NCI-H2029 treated with DMSO at 0.1 percent for 48 hours (cell line): Measurements from ENCODE around the gene PITX1.

ENCODE experiments used
- DNase-seq: peaks from one replicate; lab custom pipeline; 2025; lab: John Stamatoyannopoulos, UW

PITX1 gene

DNA sequence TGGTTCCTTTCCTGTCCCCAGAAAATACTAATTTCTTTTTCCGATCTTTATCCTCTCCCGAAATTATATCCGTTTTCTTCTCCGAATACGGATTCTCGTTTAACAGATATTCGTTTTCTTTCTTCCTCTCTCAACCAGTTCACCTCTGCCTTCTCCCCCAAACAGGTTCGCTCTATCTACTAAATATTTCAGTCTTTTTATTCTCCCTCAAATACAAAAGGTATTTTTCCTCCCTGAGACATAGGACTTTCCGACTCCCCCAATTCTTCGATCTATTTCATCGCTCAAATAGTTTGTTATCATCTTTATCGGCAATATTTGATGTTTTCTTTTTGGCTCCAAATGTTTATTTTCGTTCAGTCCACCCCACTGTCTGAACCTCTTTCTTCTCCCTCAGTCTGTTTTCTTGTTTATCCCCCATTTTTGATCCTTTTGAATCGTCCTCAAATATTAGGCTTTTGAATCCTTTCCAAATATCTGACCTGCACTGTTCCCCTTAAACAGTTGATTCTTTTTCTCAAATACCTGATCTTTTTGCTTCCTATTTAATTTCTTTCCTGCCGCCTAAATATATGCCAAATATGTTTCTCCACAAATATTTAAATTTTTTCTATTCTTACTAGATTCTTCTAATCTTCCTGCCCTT is 4.4 kb downstream of the PITX1 start:
- no peak for DNase-seq

DNA sequence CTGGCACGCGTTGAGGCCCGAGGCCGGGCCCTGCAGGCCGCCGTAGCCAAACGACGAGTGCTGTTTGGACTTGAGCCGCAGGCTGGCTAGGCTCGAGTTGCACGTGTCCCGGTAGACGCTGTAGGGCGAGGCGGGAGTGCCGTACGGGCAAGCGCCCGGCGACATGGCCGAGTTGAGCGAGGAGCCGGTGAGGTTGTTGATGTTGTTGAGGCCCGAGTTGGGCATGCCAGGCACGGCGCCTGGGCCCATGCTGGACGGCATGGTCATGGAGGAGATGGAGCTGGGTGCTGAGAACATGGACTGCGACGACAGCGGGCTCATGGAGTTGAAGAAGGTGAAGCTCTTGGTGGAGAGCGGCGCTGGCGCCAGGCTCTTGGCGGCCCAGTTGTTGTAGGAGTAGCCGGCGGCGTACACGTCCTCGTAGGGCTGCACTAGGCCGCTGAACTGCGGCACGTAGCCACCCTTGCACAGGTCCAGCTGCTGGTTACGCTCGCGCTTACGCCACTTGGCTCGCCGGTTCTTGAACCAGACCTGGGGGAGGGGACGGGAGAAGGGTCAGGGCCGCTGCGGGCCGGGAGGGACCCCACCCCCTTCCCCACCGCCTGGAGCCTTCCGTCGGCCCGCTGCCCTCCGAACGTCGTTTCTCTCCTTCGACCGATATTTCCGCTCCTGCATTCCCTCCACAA is 5.1 kb downstream of the PITX1 start:
- no peak for DNase-seq

DNA sequence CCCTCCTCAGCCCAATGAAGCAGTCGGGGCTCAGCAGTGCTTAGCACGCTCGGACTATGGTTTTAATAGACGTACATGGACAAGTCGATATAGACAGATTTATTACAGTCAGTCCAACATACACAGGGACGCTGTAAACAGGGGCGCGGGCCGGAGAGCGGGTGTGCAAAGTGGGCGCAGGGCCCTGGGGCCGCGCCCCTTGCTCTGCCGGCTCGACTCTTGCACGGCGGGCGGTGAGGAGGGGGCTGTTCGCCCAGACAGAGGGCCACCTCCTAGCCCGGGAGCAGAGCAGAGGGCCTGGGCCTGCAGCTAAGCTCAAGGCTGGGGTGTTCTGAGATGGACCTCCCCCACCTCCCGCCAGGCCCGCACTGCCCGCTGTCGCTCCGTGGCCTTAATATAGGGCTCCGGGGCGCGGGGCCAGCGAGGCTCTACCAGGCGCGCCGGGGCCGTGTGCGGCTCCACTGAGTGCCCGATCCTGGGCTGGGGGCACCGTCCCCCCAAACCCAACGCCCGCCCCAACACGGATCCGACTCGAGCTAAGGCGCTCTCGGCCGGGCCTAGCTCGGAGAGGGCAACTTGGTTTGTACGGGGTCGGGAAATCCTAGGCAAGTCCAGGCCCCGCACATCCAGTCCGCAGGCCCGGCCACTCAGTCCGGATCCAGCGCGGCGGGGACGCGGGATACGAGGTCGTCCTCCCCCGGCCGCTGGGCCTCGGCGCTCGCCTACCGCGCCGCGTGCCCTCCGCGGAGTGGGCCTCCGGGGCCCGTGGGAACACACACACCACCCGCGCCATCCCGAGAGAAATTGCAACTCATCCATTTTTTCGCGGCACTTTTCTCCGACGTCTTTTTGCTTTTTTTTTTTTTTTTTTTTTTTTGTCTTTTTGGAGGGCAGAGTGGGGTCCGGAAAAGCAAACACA is 6.1 kb downstream of the PITX1 start:
- DNase-seq: no peak

GRCh38 chr5:135027266-135027696 is 6.7 kb downstream of the PITX1 start:
- DNase-seq: no peak

GRCh38 chr5:135026645-135027265 is 7.3 kb downstream of the PITX1 start:
- no peak for DNase-seq

DNA sequence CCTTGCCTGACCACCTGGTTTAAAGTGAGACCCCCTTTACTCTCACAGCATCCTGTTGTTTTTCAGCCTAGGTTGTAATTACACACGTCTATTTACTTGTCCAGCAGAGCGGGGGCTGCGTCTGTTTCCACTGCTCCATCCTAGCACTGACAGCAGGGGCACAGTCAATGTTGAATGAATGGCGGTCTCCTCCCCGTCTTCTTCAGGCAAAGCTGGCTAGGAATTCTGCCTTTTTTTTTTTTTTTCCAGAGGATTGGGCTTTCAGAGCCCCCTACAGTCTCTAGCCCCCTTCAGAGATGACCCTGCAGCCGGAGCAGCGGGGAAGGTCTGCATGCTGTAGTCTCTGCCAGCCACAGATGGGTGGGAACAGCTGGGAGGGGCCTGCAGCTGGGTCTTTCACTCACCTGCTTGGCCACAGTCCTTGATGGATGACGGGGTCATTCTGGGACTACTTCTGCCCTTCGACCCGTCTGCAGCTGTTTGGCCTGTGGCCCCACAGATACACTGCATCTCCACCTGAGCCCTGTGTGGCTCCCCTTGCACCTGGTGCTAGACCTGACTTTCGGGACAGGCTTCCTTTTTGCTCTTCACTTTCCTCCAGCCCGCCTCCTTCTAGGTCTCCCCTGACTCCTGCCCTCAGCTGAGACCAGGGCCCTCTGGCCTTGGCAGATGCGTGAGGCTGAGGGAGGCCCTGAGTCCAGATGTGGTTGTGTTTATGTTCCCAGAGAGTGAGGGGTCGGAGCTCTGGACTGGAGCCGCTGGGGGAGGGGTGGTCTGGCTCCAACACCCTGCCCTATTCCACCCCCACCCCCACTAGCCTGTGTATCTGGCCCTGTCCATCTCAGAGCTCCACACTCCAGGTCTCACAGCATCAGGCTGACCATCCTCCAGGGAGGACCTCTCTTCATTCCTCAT is 8.0 kb downstream of the PITX1 start:
- no peak for DNase-seq

- DNase-seq: no peak
These were observed 8.9 kb downstream of the PITX1 start for GRCh38 chr5:135024956-135025729.

- no peak for DNase-seq
These were observed 13.7 kb downstream of the PITX1 start for GRCh38 chr5:135020111-135020895.

DNA sequence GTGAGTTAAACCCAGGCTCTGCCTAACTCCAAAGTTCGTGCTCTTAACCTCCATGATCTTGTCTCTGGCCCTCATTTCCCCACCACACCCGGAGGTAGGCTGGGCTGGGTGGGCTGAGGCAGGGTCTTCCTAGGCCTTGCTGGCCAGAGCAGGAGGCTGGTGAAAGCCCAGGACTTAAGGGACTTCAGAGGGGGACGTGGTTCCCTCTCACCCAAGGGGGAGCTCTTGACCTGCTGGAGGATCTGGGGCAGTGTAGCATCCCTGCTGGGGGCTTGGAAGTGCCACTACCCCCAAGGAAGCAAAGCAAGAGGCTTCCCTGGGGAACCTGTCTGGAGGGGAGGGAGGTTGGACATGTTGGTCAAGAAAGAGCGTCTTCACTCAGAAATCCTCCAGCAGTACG is 14.7 kb downstream of the PITX1 start:
- DNase-seq: no peak

DNA sequence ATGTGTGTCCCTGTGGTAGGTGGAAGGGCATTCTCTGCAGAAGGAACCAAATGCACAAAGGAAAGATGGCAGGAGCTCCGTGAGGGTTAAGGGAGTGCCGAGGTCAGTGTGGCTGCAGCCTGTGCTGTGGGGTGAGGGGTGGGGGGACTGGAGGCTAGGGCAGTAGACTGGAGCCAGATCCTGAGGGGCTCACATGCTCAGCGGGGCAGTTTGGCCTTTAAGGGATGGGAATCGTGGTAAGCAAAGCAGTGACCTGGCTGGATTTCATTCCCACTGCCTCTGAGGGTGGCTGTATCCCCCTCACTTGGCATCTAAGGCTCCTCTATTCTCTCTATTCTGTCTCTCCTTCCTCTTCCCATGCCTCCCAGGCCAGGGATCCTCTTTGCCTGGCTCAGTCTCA is 15.6 kb downstream of the PITX1 start:
- DNase-seq: no peak

- DNase-seq: no peak
These were observed 17.2 kb downstream of the PITX1 start for GRCh38 chr5:135016861-135017290.

DNA sequence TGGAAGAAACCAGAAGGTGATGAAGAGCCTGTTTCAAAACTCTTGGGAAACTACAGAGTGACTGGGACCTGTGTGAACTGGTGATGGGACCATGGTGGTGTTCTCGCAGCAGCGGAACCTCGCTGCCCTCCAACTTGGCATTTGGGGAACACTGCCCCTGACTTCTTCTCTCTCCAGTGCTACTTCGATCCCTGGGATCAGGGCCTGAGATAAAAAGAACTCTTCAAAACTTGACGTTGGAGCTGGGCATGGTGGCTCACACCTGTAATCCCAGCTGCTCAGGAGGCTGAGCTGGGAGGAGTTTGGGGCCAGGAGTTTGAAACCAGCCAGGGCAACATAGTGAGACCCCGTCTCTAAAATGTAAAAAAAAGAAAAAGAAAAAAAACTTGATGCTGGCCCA is 18.1 kb downstream of the PITX1 start:
- DNase-seq: no peak

DNA sequence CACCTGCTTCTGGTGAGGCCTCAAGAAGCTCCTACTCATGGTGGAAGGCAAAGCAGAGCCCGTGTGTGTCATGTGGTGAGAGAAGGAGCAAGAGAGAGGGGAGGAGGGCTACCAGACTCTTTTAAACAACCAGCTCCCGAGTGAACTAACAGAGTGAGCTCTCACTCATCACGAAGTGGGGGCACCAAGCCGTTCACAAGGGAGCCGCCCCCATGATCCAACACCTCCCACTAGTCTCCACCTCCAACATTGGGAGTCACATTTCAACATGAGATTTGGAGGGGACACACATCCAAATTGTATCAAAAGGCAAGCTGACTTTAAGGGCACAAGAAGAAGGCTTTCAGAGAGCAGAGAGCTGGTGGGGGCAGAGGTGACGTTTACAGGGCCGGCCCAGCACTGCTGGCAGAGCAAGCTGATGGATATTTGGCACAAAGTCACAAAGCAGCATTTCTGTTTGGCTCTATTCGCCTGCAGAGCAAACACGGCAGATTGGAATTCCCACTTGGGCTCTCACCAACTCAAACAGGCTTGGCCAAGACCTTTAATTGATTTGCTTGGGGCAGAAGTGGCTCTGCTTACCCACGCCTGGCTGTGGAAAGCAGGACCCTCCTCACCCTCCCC is 20.0 kb downstream of the PITX1 start:
- peak; percentile 35 for DNase-seq

- no peak for DNase-seq
These were observed 20.6 kb downstream of the PITX1 start for GRCh38 chr5:135013445-135013844.

DNA sequence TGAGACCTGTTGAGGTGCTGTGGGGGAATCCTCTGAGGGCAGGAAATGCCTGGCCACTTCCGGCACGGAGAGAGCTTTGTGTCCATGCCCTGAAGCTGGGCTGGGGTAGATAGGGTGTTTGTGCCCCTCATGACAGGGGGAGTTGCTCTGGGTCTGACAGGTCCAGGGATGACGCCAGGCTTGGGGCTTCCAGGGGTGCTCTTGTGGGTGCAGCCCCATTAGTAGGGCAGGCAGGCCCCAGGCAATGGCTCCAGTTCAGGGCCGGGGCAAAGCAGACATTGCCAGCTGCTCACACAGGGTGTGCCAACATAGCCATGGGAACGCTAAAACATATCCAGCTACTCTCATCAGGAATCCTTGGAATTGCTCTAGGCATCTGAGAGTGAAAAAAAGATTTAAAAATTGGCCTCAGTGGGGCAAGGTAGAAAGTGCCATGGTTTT is 21.1 kb downstream of the PITX1 start:
- DNase-seq: no peak

DNA sequence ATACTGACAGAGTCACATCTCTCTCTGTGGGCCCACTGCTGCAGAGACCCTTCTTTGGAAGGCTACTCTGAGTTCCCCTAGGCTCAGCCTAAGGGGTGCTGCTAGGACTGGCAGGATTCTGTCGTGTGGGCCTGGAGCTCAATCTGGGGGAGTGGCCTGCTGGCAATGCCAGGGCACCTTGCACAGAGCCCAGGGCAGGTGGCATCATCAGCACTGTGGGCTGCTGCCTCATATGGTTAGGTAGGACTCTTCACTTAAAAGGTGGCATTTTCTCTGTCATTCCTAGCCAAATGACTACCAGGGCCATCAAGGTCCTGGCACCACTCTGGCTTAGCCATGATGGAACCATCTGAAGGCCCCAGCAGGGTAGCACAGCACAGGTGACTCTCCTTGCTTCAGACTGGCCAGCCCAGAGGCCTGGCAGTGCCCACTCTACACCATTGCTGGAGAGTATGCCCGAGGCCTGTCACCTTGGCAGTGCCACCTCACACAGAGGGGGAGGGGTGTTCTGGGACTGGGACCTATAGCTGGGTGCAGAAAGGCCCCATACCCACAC is 21.9 kb downstream of the PITX1 start:
- no peak for DNase-seq

DNA sequence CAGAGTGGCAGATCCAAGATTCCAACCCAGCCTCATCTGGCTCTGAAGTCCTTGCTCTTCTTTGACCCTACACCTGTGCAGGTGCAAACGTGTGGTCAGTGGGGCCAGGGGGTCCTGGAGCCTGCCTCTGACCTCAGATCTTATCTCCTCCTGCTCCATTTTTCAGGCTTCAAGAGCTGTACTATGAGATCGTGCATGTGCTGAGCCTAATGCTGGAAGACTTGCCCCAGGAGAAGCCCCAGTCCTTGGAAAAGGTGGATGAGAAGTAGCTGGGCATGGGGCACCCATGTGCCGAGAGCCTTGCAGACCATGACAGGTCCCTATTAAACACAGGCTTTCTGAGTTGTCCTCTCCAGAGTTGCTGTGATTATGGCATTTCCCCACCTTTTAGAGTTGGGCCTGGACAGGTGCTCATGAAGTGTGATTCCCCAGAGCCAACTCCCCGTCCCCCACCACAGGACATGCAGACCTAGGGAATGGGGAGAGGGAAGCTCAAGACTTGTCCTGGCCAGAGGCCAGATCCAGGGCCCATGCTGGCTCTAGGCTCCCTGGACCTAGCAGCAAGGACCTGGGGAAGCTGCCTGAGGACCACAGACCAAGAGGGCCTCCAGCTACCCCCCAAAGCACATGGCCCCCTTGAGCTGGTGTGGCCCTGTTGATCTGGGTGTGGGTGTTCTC is 22.5 kb downstream of the PITX1 start:
- DNase-seq: no peak
